Chondrocyte (in vitro differentiated cells): ENCODE measurements around the gene MACROD2. TPM values are rescaled to one million over a fixed set of nuclear protein-coding genes. Genes with fewer than 3 reads are reported as not detected.

Experiments
- DNase-seq: peaks from one replicate; pipeline ENCODE4 v3.0.0; 2021; ENCODE audit warnings: mixed read lengths, low spot score
- H3K27ac Mint-ChIP-seq: one replicate; pipeline ENCODE4 v1.8.0; 2021; ENCODE audit warnings: mild to moderate bottlenecking, moderate library complexity, mixed read lengths; ENCODE audit not compliant: unreplicated experiment
- H3K27me3 Mint-ChIP-seq: 2 replicates; pipeline ENCODE4 v1.8.0; 2021; ENCODE audit warnings: low read depth, mixed read lengths
- H3K36me3 Mint-ChIP-seq: 2 replicates; pipeline ENCODE4 v1.8.0; 2021; ENCODE audit warnings: low read depth, mixed read lengths
- H3K4me1 Mint-ChIP-seq: 2 replicates; pipeline ENCODE4 v1.8.0; 2021; ENCODE audit warnings: low read depth, mild to moderate bottlenecking, mixed read lengths
- H3K4me3 Mint-ChIP-seq: one replicate; pipeline ENCODE4 v1.8.0; 2021; ENCODE audit warnings: mild to moderate bottlenecking, moderate library complexity, mixed read lengths; ENCODE audit not compliant: unreplicated experiment
- H3K9me3 Mint-ChIP-seq: 2 replicates; pipeline ENCODE4 v1.8.0; 2021; ENCODE audit warnings: low read depth, mixed read lengths
- total RNA-seq: library from RNA; stranded (reverse); gene quantifications from 3 replicates; pipeline ENCODE4 v1.2.1, GENCODE V29; 2021
- TF ChIP-seq, protein P1 (sequence below): fragments of 200-600 bp; sonication (generic); IDR thresholded peaks from 2 replicates; pipeline ENCODE4 v1.5.0; 2021; ENCODE audit warnings: antibody characterized with exemption, mild to moderate bottlenecking, moderate library complexity

The MACROD2 gene
- total RNA-seq, 1 donor from 2014 or later, result 3.2 TPM

DNA sequence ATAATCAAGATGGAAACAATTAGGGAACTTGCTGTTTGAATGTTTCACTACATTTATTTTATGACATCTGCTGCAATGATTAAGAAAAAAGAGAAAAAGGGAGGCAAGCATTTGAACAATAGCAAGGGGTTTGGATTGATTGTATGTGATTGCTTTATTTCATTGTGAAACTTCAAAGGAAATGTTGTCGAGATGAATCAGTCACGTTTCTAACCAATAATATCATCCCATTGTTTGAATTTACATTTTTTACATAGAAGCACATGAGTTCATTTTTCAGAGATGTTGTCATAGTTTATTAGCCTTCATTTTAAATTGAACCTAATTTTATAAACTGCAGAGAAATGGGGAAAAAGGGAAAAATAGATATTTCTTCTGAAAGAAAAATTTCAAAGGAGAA is 2006.0 kb downstream of the MACROD2 start:
- Mint-ChIP-seq H3K4me3 (no peak overlapping the region), H3K4me1 (no peaks in the 10 kb centered on the region), H3K27me3 (no peaks in the 10 kb centered on the region), H3K9me3 (peaks cover 26% of the 10 kb centered on the region), H3K27ac (no peak overlapping the region), H3K36me3 (peaks cover 2% of the 10 kb centered on the region)
- TF ChIP-seq, protein P1, sequence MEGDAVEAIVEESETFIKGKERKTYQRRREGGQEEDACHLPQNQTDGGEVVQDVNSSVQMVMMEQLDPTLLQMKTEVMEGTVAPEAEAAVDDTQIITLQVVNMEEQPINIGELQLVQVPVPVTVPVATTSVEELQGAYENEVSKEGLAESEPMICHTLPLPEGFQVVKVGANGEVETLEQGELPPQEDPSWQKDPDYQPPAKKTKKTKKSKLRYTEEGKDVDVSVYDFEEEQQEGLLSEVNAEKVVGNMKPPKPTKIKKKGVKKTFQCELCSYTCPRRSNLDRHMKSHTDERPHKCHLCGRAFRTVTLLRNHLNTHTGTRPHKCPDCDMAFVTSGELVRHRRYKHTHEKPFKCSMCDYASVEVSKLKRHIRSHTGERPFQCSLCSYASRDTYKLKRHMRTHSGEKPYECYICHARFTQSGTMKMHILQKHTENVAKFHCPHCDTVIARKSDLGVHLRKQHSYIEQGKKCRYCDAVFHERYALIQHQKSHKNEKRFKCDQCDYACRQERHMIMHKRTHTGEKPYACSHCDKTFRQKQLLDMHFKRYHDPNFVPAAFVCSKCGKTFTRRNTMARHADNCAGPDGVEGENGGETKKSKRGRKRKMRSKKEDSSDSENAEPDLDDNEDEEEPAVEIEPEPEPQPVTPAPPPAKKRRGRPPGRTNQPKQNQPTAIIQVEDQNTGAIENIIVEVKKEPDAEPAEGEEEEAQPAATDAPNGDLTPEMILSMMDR, result no peak
- no peak for DNase-seq

DNA sequence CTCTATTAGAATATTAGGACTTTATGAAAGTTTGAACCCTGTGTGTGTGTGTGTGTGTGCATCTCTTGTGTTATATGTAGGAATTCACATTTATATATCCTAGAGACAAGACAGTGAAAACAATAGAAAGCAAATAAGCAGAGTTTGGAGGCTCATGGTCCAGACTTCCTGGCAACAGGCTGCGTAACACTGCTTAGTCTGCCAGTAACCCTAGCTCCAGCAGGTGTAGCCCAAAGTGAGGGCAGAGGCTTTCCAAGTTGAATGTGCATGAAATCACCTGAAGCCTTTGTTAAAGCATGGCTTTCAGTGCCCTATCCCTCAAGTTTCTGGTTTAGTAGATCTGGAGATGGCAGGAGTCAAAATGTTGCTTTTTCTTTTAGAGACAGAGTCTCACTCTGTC is 2008.0 kb downstream of the MACROD2 start:
- Mint-ChIP-seq H3K27ac (no peak overlapping the region), H3K9me3 (peaks cover 10% of the 10 kb centered on the region), H3K36me3 (no peaks in the 10 kb centered on the region), H3K4me3 (no peak overlapping the region), H3K27me3 (no peaks in the 10 kb centered on the region), H3K4me1 (no peaks in the 10 kb centered on the region)
- DNase-seq, result no peak
- TF ChIP-seq, protein P1, result no peak

DNA sequence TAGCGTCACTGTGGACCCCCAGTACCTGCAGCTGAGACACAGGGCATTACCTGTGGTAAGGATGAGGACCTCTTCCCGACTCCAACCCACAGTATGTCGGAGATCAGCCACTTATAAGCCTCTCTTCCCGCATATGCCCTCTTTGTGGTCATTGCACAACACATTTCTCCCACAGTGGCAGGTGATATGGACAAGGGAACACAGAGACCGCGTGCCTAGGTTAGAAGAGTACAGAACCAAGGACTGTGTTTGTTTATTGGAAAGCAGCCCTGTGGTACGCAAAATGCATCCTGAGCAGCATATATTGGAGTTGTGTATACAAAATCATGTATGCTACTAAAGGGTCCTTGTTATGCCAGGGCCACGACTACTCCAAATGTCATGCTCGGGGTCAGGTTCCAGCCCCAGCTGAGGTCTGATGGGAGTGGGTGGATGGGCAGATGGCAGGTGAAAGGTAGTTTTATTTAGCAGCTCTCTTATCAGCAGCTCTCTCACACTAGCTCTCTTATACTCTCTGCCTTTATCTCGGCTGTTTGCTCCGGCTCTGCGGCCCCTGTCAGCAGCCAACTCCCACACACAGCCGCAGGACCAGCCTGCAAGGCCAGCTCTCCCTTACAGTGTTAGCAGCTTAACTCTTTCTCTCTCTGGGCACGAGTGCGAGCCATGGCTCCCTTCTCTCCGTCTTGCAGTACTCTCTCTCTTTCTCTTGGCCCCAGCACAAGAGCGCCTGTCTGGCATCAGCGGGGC is 2009.0 kb downstream of the MACROD2 start:
- TF ChIP-seq, protein P1, result no peak
- H3K27me3 Mint-ChIP-seq, result no peaks in the 10 kb centered on the region
- H3K4me1 Mint-ChIP-seq, result no peaks in the 10 kb centered on the region
- H3K4me3 Mint-ChIP-seq, result no peak overlapping the region
- H3K9me3 Mint-ChIP-seq, result peaks cover 7% of the 10 kb centered on the region
- no peak for DNase-seq
- H3K27ac Mint-ChIP-seq, result no peak overlapping the region
- no peaks in the 10 kb centered on the region for H3K36me3 Mint-ChIP-seq

DNA sequence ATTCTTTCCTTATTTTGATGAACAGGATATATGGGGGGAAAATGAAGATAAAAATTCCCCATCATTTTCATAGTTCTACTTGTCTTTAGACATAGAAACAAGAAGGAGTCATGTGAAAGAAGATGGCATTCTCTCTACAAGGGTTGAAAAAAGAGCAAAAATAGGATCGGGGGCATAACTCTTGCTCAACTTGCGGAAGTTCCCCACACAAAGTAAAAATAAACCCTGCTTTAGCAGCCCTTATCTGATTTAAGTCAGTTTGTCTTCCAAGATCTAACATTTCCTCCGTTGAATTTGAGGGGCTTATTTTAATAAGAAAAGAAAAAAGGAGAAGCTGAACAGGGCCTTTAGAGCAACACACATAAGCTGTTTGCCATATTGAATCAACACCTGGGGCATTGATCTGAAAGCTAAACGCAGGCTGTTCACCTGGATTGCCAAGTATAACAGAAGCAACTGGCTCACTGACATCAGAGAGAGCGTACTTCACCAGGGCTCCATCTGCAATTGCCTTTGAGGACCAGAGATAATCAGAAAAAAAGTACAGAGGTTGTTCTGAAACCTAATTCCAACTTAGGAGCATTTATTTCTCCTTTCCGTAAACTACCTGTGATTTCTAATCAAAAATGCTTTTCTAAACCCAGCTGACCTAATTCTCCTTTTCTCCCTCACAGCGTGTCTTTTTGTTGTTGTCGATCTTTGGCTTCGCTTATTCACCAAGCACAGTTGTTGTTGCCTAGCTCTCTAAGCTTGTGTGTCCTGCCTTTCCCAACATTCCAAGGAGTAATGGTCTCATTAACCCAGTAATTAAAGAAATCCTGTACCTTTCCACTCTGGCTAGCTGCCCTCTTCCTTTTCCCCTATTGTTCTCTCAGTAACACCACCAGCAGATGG is 2010.0 kb downstream of the MACROD2 start:
- Mint-ChIP-seq H3K27me3 (no peaks in the 10 kb centered on the region), H3K4me3 (no peak overlapping the region), H3K27ac (no peak overlapping the region), H3K9me3 (peaks cover 6% of the 10 kb centered on the region), H3K4me1 (no peaks in the 10 kb centered on the region), H3K36me3 (no peaks in the 10 kb centered on the region)
- DNase-seq, result no peak
- TF ChIP-seq, protein P1, result no peak

DNA sequence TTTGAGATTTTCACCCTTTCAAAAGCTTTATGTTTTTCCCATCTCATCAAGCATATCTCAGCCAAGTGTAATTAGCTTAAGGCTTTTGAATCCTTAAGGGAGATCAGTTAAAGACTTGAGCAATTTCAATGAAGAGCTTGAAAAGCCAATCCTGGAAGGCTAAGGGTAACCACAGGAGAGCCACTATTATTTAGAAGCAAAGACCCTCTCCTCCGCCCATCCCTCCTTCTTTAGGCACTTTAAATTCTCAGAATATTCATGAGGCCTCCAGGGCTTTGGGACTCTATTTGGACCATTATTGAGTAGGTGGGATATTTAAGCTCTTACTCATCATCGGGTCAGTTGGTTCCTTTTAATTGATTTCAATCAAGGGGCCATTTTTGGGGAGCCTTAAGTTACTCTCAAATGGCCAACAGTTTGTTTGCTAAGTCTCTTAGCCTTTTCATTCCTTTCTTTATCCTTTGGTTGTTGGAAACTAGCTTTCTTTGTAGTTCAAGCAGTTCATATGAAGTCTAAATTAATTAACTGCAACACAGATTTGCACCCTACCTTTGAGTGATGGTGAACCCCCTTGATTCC is 2010.7 kb downstream of the MACROD2 start:
- TF ChIP-seq, protein P1, result no peak
- Mint-ChIP-seq H3K27me3 (no peaks in the 10 kb centered on the region), H3K9me3 (peaks cover 3% of the 10 kb centered on the region), H3K4me3 (no peak overlapping the region), H3K36me3 (no peaks in the 10 kb centered on the region), H3K27ac (no peak overlapping the region), H3K4me1 (no peaks in the 10 kb centered on the region)
- DNase-seq, result no peak
